ENCODE data around the gene KLHL6.
"Not testable (repeated sequence)": the region's sequence is repeated elsewhere in the genome, so short reads cannot be mapped to it uniquely, and the experiment has no call there.

KLHL6 gene

GRCh38 chr3:183555541-183556081, at the start of gene KLHL6:
Gene KLHL6, minus strand, starts transcription at chr3:183555706. Its CDS starts 53 bp downstream, at chr3:183555653.
- peak; percentile 83 for DNase-seq

GRCh38 chr3:183597959-183598358, 42.5 kb upstream of the KLHL6 start:
- no peak for DNase-seq

GRCh38 chr3:183594636-183595035, 39.1 kb upstream of the KLHL6 start:
- DNase-seq, result no peak

- DNase-seq, result no peak
Observed at GRCh38 chr3:183592821-183593220, 37.3 kb upstream of the KLHL6 start.

- no peak for DNase-seq
Observed at GRCh38 chr3:183591881-183592521, 36.5 kb upstream of the KLHL6 start.

- no peak for DNase-seq
Observed at GRCh38 chr3:183590442-183590841, 34.9 kb upstream of the KLHL6 start.

- no peak for DNase-seq
Observed at GRCh38 chr3:183587336-183587735, 31.8 kb upstream of the KLHL6 start.

- DNase-seq, result peak; percentile 9
Observed at GRCh38 chr3:183586477-183586876, 31.0 kb upstream of the KLHL6 start.

- DNase-seq, result no peak
Observed at GRCh38 chr3:183584914-183585280, 29.4 kb upstream of the KLHL6 start.

GRCh38 chr3:183584246-183584913, 28.9 kb upstream of the KLHL6 start:
- no peak for DNase-seq

- DNase-seq, result no peak
Observed at GRCh38 chr3:183583331-183584245, 28.1 kb upstream of the KLHL6 start.

GRCh38 chr3:183582161-183582560, 26.7 kb upstream of the KLHL6 start:
- no peak for DNase-seq

GRCh38 chr3:183581496-183582155, 26.1 kb upstream of the KLHL6 start:
- no peak for DNase-seq

GRCh38 chr3:183579967-183580900, 24.7 kb upstream of the KLHL6 start:
- DNase-seq, result no peak

GRCh38 chr3:183578179-183578578, 22.7 kb upstream of the KLHL6 start:
- no peak for DNase-seq

- DNase-seq, result no peak
Observed at GRCh38 chr3:183577346-183577745, 21.8 kb upstream of the KLHL6 start.

- no peak for DNase-seq
Observed at GRCh38 chr3:183576487-183577107, 21.1 kb upstream of the KLHL6 start.

- no peak for DNase-seq
Observed at GRCh38 chr3:183572935-183573334, 17.4 kb upstream of the KLHL6 start.

- DNase-seq, result not testable (repeated sequence)
Observed at GRCh38 chr3:183570191-183570590, 14.7 kb upstream of the KLHL6 start.

GRCh38 chr3:183566880-183567279, 11.4 kb upstream of the KLHL6 start:
- no peak for DNase-seq

- DNase-seq, result peak; percentile 23
Observed at GRCh38 chr3:183564046-183564445, 8.5 kb upstream of the KLHL6 start.

Measured in stimulated activated CD4-positive, alpha-beta T cell treated with anti-CD3 and anti-CD28 coated beads, Interleukin-15, amount 100 ng/mL, for 24 hours (primary cell).